Loucy (cell line): ENCODE measurements around the gene NPBWR2.
"Not testable (repeated sequence)": the region's sequence is repeated elsewhere in the genome, so short reads cannot be mapped to it uniquely, and the experiment has no call there.

ENCODE experiments used
- H2AFZ ChIP-seq: fragments of 200-600 bp; sonication (generic); 2 replicates; pipeline ENCODE4 v1.6.0; 2016; ENCODE audit warnings: antibody characterized with exemption, mild to moderate bottlenecking, low read length, moderate library complexity
- H3F3A ChIP-seq: fragments of 200-600 bp; 2 replicates; pipeline ENCODE4 v1.6.0; 2016; ENCODE audit warnings: antibody characterized with exemption, low read depth, mild to moderate bottlenecking
- H3K27me3 ChIP-seq: fragments of 200-600 bp; sonication (generic); 2 replicates; pipeline ENCODE4 v1.6.1; 2014; ENCODE audit warnings: low read length, mild to moderate bottlenecking; ENCODE audit not compliant: insufficient read depth, poor library complexity, severe bottlenecking
- H3K36me3 ChIP-seq: fragments of 200-600 bp; sonication (generic); 2 replicates; pipeline ENCODE4 v1.6.1; 2016; ENCODE audit warnings: low read length; ENCODE audit not compliant: insufficient read depth
- H3K4me1 ChIP-seq: fragments of 200-600 bp; sonication (generic); 2 replicates; pipeline ENCODE4 v1.5.1; 2014; ENCODE audit warnings: low read length, mild to moderate bottlenecking; ENCODE audit not compliant: insufficient read depth, poor library complexity, severe bottlenecking
- H3K4me2 ChIP-seq: fragments of 200-600 bp; sonication (generic); 2 replicates; pipeline ENCODE4 v1.6.0; 2014; ENCODE audit warnings: antibody characterized with exemption, low read length, low read depth, mild to moderate bottlenecking; ENCODE audit not compliant: poor library complexity, severe bottlenecking
- H3K4me3 ChIP-seq: fragments of 200-600 bp; sonication (generic); 2 replicates; pipeline ENCODE4 v1.5.1; 2014; ENCODE audit warnings: low read length, mild to moderate bottlenecking, mixed read lengths; ENCODE audit not compliant: poor library complexity, severe bottlenecking
- H3K79me2 ChIP-seq: fragments of 200-600 bp; sonication (generic); 2 replicates; pipeline ENCODE4 v1.6.1; 2014; ENCODE audit warnings: low read length; ENCODE audit not compliant: insufficient read depth
- H3K9ac ChIP-seq: fragments of 200-600 bp; sonication (generic); 2 replicates; pipeline ENCODE4 v1.6.0; 2014; ENCODE audit warnings: mild to moderate bottlenecking, low read depth, low read length, moderate library complexity; ENCODE audit not compliant: poor library complexity, severe bottlenecking
- H3K9me2 ChIP-seq: fragments of 200-600 bp; sonication (generic); replicated peaks from 2 replicates; pipeline ENCODE4 v1.6.1; 2016; ENCODE audit warnings: low read depth, low read length, mixed read lengths
- H3K9me3 ChIP-seq: fragments of 200-600 bp; sonication (generic); 2 replicates; pipeline ENCODE4 v1.6.1; 2014; ENCODE audit warnings: mild to moderate bottlenecking, antibody characterized with exemption, low read length, low read depth; ENCODE audit not compliant: insufficient read depth
- H4K20me1 ChIP-seq: fragments of 200-600 bp; sonication (generic); 2 replicates; pipeline ENCODE4 v1.6.0; 2014; ENCODE audit warnings: antibody characterized with exemption, low read length, mild to moderate bottlenecking; ENCODE audit not compliant: insufficient read depth, poor library complexity, severe bottlenecking
- CTCF ChIP-seq: fragments of 200-600 bp; sonication (generic); conservative IDR thresholded peaks from 2 replicates; pipeline ENCODE4 v1.5.1; 2014; ENCODE audit warnings: mild to moderate bottlenecking, antibody characterized with exemption, low read length
- EZH2phosphoT487 ChIP-seq: fragments of 200-600 bp; IDR thresholded peaks from 2 replicates; pipeline ENCODE4 v1.6.1; 2018; ENCODE audit warnings: antibody characterized with exemption, mild to moderate bottlenecking, moderate library complexity, borderline replicate concordance

Gene NPBWR2

GRCh38 chr20:64121586-64121985 lies 14.2 kb upstream of the NPBWR2 start:
- H3K9ac ChIP-seq, result no peak overlapping the region
- no peaks in the 10 kb centered on the region for H3K9me2 ChIP-seq
- no peaks in the 10 kb centered on the region for H4K20me1 ChIP-seq
- no peaks in the 10 kb centered on the region for H3K9me3 ChIP-seq
- H3K36me3 ChIP-seq, result no peaks in the 10 kb centered on the region
- H3F3A ChIP-seq, result no peaks in the 10 kb centered on the region
- no peak overlapping the region for H3K4me2 ChIP-seq
- H3K4me3 ChIP-seq, result no peak overlapping the region
- no peak for TF ChIP-seq CTCF
- no peak for TF ChIP-seq EZH2phosphoT487
- H3K27me3 ChIP-seq, result no peaks in the 10 kb centered on the region
- H3K4me1 ChIP-seq, result peaks cover 9% of the 10 kb centered on the region
- no peaks in the 10 kb centered on the region for H3K79me2 ChIP-seq
- H2AFZ ChIP-seq, result no peak overlapping the region

GRCh38 chr20:64119681-64120341 lies 12.4 kb upstream of the NPBWR2 start:
- Histone ChIP-seq H3K4me1 (peaks cover 9% of the 10 kb centered on the region), H2AFZ (peak overlapping the region; percentile 61; the same call in 1 of the 2 replicates), H3K36me3 (no peaks in the 10 kb centered on the region), H4K20me1 (no peaks in the 10 kb centered on the region), H3K4me3 (peak overlapping the region; percentile 21), H3K9me2 (no peaks in the 10 kb centered on the region), H3K9ac (peak overlapping the region; percentile 42), H3K27me3 (no peaks in the 10 kb centered on the region), H3K79me2 (no peaks in the 10 kb centered on the region), H3F3A (no peaks in the 10 kb centered on the region), H3K4me2 (peak overlapping the region; percentile 71), H3K9me3 (no peaks in the 10 kb centered on the region)
- TF ChIP-seq EZH2phosphoT487 (no peak), CTCF (no peak)

- Histone ChIP-seq H3K36me3 (no peaks in the 10 kb centered on the region), H3K27me3 (no peaks in the 10 kb centered on the region), H3K4me1 (peaks cover 9% of the 10 kb centered on the region), H3K79me2 (no peaks in the 10 kb centered on the region), H3K9ac (no peak overlapping the region), H3K9me2 (no peaks in the 10 kb centered on the region), H4K20me1 (no peaks in the 10 kb centered on the region), H3K4me2 (no peak overlapping the region), H2AFZ (no peak overlapping the region), H3F3A (no peaks in the 10 kb centered on the region), H3K9me3 (no peaks in the 10 kb centered on the region), H3K4me3 (no peak overlapping the region)
- TF ChIP-seq EZH2phosphoT487, result no peak
- TF ChIP-seq CTCF, result no peak
These were observed 11.9 kb upstream of the NPBWR2 start for GRCh38 chr20:64119301-64119680.

- H4K20me1 ChIP-seq, H3K4me1 ChIP-seq, H3K9me3 ChIP-seq, H3F3A ChIP-seq, H3K36me3 ChIP-seq, H3K4me3 ChIP-seq, H2AFZ ChIP-seq, H3K9me2 ChIP-seq, H3K79me2 ChIP-seq, H3K9ac ChIP-seq, H3K4me2 ChIP-seq, H3K27me3 ChIP-seq: not testable (repeated sequence)
These were observed 10.0 kb upstream of the NPBWR2 start for GRCh38 chr20:64117432-64117777.
